Measurements from ENCODE around the gene TGFBR1.

Gene TGFBR1

DNA sequence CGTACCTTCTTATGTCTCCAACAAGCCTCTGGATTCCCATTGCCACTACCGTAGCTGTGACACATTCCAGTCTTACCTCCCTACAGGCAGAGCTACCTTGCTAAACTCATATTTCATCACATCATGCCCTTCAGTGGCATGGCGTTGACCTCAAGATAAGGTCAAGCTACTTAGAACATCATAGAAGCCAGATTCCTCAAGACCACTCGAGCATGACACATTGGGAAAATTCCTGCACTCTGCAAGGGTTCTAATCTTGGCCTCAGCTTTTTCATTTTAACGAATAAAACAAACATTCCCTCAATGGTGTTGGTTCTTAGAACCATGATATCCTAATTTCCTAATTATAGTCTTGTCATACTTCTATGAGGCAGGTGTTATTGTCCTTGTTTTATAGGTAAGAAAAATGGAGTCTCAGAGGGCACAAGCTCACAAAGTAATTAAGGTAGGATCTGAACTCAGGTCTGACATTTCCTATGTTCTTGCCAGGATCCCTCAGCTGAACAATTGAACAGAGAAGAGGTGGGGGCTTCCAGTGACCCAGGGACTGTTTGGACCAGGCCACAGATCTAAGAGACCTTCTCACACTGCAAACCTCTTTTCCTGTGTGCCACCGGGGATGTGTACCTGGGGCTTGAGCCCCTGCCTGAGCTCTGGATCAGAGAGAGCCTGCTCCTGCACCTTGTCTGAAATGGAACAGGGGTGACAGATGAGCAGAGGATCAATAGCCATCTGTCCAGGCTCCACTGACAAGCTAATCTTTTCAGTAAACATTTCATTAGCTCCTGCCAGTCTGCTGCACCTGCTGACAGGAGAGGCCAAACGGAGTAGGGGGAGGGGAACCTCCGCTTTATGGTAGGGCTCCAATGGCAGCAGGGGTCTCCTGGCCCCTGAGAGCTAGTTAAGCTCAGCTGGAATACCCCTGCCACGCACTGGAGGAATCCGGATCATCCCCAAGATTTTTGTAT lies 67.5 kb downstream of the TGFBR1 start:
- no peak for DNase-seq

DNA sequence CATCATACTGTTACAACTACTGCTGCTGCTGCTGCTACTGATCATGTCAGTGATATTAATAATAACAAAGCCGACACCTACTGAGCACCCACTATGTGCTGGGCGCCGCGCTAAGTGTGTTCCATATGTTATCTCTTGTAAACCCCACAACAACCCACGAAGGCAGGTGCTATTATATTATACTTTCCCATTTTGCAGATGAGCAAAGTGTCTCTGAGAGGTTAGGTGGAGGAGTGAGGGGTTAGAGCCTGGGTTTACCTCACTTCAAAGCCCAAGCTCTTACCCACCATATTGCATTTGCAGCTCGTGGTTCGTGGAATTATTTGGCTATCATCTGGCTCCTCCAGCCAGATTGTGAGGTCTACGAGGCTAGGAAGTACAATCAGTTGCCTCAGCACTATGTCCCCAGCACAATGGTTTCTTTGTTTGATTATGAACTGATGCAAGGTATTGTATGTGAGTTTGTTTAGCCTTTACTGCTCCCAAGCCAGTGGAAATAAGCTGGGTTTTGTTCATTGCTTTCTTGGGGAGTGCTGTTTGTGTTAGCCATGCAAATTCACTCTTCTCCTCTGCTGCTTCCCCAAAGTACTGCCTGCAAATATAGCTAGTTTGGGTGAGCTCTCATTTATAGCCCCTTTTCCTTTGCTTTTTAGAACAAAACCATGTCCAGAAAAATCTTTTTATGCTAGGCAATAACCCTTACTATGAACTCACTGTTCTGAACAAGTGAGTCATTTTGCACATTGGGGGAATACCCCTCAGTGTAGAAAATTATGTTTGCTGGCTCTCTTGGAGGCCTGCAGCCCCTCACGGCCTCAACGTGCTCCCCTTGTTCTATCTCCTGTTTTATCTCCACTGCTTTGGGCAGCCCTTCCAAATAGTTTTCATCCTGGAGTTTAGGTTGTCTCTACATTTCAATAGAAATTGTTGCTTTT lies 68.9 kb downstream of the TGFBR1 start:
- no peak for DNase-seq

DNA sequence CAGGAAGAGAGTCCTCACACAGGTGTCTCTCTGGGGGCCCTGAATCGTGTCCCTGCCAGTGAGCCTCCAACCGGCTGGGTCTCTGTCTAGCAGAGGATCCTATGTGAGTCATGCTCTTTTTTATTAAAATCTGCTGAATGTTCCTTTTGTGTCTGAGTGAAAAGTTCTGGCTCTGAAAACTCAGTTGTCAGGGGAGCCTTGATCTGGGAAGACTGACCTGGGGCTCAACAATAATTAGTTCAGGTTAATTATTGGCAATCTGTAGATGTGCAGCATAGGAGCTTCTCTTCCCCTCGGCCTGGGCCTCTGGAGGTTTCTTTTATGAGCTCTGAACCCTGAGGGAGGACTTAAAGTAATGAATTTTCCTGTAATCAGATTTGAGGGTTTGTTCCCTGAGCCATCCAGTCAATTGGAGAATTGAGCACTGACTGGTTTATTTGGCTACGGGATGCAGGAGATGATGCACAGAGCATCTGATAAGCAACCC lies 71.7 kb downstream of the TGFBR1 start:
- DNase-seq: no peak

DNA sequence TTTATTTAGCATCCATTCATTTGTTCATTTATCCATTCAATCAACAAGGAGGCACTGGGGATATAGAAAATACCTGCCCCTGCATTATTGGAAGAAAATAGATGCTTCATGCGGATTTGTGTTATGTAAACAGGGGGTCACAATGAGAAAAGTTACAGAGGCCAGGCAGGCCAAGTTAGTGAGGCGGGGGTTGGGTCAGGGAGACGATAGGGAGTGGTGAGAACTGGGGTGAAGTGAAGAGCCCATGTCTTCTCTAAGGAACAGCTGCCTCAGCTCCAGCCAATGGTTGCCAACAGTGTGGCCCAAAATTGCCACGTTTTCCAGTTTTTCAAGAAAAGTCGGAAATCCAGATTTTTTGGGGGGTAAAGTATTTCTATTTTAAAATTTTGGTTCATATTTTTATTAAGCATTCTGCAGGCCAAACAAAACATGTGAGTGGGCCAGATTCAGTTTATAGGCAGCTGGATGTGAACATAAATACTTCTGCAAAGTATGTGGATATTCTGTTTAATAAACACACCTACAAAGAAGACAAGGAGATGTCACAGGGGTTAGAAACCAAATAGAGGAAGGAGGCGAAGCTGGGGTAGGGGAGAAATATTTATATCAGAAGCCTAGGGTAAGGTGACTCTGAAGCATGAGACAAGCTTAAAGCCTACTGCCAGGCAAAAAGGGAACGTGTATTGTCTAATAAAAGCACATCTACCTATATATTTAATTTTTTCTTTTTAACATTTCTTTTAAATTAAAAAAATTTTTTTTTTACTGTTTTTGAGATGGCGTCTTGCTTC lies 72.9 kb downstream of the TGFBR1 start:
- no peak for DNase-seq

DNA sequence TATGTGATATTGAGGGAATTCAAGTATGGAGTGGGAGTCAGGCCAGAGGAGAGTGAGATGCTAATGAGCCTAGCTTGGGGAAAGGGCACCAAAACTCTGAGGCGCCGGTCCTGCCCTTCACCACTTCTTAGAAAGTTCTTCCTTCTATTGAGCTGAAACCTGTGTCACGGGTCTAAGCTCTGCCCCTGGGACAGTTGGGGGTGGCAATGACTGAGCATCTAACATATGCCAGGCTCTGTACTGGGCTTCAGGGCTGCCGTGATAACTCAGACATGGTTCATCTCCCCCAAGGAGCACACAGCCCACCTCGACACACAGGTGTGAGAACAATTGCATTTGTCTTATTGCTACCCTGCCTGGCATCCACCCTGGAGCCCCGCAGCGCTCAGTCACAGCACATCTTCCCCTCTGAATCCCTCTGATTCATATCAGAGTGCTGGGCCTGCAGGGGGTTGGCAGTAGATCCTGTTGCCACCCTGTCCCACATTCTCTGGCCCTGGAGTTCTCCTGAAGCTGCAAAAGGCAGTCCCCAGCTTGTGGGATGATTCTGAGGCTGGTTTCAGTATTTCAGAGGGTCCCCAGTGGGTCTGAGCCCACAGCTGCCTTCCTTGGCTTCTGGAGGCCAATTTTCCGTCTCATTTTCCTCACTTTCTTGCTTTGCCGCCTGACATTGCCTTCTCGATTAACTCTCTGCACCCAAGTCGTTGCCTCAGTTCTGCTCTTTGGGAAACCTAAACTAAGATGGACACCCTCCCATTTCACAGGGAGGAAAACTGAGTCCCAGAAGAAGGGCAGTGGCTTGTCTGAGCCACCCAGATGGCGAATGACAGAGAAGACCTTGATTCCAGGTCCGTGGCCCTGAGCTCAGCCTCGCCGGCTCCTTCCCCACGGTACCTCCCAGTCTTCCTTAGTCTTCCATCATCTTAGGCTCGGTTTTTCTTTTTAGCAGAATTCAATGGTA lies 74.3 kb downstream of the TGFBR1 start:
- DNase-seq: no peak

DNA sequence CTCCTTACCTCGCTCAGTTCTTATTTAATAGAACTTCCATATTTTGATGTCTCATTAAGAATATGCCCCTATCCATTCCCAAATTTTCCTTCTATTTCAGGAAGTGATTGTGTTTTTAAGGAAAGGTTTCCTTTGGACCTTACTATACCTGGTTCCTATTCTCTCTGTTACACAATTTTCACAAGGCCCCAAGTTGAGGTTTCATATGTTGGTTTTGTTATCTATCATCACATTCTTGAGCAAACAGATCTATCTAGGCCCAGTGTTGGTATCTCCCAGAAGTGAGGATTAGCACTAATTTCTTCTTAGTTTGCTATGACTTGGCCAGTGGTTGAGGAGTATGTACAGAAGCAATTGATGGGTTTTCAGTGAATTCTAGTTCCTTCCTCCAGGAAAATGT lies 75.3 kb downstream of the TGFBR1 start:
- DNase-seq: no peak

DNA sequence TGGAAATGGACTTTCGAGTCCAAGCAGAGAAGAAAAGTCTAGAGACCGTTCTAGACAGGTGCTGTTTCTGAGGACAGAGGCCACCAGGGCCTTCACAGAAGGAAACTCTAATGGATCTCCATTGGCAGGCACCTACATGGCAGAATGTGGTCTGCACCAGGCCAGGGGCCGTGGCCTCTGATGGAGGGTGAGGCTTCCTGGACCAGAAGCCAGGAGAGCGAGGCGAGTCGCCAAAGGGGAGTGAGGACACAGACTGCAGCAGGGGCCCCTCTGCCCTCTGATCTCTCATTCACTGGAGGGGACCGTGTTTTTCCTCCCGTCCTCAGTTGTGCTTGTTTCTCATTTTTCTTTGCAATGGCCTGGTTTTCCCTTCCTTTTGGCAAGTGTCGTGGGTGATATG lies 75.7 kb downstream of the TGFBR1 start:
- DNase-seq: no peak

DNA sequence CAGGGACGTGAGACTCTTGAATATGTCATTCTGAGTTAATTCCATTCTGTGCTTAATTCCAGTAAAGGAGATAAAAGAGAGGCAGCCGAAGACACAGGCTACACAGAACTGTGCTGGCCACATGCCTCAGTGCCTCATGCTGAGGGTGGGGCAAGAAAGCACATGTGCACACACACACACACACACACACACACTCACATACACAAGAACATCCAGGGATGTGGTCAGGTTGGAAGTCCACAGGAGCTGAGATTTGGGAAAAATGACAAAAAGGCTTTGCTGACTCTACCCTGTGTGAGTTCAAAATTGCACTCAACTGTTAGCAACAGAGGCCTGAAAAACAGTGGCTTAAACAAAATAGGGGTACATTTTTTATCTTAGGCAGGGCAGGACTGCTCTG lies 76.3 kb downstream of the TGFBR1 start:
- no peak for DNase-seq

DNA sequence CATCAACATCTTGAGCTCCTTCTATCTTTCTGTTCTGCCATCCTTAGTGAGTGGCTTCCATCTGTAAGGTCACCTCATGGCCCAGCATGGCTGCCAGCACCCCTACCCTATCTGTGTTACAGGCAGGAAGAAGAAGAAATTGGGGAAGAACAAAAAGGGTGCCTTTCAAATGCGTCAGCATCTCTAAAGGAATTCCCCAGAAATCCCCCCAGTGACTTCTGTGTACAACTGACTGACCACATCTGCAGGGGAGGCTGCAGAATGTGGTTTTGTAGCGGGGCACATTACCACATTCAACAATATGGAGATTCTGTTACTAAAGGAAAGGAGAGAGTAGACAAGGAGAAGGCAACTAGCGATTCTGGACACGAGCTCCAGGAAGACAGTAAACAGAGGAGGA lies 76.7 kb downstream of the TGFBR1 start:
- DNase-seq: no peak

DNA sequence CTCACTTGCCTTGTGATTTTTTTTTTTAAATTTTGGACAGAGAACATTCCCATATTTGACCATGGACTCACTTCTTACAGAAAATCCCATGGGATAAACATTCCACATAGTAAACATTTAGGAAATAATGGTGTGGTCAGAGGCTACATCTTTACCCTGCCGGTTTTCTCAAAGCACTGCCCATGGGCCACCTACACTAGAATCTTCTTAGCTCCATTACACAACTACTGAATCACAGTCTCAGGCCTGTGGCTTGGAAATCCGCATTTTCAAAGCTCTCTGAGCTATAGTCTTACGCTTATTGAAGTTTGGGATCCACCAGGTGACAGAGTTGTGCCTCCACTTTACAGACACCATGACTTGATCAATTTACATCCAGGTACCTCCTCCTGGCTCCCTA lies 77.4 kb downstream of the TGFBR1 start:
- no peak for DNase-seq

DNA sequence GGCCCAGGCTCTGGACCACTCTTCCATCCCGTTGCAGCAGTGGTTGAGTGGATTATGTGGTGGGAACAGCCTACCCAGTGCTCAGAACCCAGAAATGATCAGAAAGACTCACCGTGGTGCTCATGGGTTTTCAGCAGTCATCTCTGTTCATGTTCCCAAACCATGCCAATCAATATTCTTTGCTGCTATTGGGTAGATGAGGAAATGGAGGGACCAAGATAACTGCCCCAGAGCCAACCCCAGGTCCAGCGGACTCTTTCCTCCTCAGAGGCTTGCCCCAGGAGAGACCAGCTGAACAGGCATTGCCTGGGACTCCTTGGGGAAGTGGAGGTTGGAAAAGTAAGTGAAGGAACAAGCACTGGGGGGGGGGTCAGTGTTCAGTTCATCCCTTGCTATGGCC lies 78.7 kb downstream of the TGFBR1 start:
- no peak for DNase-seq

DNA sequence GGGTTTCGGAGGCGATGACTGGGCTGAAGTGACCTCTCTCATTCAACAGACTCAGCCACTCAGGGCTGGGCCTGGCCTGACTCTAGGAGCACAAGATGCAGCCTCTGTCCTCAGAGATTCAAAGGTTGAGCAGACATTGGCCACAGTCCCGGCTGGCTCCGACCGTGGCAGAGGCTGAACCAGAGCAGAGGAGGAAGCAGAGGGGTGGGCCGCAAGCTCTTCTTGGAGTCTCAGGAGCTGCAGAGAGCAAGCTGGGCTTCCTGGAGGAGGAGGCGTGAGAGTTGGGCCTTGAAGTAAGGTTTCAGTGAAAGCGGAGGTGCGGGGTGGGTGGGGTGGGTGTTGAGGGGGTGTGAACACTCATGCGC lies 79.2 kb downstream of the TGFBR1 start:
- DNase-seq: no peak

DNA sequence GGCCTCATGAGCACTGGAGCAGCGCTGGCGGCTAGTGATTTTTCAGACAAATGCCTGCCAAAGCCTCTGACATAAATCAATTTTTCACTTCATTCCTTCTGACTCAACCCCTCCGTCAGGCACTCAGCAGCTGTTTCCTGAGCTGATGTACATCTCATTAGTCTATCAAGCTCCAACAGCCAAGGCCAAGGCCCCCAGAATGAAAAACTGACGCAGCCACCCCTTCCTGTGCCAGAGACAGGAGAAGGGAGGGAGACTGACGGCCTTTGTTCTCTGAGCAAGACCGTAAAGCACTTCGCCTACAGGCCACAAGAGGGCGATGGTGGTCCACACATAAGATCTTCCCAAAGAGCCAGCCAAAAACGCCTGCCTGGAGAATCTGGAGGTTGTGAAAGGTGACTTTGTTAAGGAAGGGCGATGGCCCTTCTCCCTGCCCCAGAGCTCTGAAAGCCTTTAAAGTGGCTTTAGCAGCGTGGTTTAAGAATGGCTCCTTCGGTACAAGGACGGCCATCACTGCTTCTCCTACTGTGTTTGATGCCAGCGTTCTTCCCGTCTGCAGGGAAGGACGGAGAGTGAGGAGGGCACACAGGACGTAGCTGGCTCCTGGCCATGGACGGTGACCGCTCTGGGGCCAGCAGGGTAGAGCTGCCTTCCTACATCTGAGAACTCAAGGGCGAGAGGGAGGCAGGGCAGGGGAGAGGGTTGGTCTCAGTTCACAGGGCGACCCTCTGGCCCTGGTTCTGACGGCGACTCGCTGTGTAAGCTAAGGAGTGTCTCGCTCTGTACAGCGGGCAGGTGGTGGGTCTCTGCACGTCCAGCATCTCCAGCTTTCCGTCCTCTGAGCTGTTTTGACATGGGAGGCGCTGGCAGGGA lies 79.8 kb downstream of the TGFBR1 start:
- no peak for DNase-seq

DNA sequence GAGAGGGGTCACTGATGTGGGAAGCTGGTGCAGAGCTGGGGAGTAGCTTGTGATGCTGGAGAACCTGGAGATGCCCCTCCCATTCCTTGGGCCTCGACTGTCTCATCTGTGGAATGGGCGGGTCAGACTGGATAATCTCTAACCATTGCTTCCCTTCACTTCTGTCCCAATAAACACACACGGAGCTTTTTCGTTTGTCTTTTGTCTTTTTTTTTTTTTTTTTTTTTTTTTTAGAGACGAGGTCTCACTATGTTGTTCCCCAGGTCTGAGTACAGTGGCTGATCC lies 80.4 kb downstream of the TGFBR1 start:
- DNase-seq: no peak

DNA sequence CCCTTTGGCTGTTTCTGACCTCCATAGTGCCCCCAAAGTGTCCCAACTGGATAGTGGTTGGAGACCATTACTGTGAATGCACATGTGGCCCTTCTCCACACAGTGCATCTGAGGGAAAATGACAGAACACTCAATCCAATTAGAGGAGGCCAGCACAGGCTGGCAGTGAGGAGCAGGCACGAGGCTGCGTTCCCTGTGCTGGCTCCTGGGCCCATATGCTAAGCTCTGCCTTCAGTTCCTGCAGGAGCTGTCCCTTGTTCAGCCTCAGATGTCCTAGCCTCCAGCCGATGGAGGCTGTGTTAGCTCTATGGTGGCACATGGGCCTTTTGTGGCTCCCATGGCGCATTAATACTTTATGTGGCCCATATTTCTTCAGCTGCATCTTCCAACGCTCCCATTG lies 81.0 kb downstream of the TGFBR1 start:
- no peak for DNase-seq

DNA sequence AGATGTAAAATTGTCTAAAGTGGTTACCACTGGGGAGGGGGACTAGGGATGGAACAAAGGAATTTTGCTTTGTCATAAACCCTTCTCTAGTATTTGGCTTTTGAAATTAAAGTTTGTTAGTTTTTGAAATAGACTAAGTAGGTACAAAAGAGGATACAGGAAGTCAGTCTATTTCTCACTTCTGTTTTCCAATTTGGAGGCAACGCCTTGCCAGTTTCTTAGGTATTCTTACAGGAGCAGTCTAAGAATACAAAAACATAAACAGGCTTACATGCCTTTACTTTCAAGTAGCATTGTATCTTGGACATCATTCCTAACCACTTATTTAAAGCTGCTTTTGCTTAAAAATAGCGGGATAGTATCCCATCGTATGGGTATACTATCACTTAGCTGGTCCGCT lies 82.4 kb downstream of the TGFBR1 start:
- DNase-seq: no peak

DNA sequence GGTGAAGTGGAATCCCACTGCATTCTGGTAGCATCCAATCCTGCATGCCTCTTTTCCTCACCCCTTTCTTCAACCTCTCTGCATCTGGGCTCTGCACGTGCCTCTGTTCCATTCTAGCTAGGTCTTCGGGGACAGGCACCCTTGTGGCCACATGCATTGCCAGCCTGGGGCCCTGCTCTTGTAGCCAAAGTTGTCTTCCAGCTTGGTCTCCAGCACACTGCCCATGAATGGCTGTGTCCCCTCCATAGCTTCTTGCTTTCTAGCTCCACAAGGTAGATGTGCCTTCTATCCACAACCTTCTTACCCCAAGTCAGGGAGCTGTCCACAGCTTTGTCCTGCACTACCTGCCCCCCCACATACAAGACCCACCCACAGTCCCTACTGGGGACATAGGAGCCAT lies 84.3 kb downstream of the TGFBR1 start:
- no peak for DNase-seq

DNA sequence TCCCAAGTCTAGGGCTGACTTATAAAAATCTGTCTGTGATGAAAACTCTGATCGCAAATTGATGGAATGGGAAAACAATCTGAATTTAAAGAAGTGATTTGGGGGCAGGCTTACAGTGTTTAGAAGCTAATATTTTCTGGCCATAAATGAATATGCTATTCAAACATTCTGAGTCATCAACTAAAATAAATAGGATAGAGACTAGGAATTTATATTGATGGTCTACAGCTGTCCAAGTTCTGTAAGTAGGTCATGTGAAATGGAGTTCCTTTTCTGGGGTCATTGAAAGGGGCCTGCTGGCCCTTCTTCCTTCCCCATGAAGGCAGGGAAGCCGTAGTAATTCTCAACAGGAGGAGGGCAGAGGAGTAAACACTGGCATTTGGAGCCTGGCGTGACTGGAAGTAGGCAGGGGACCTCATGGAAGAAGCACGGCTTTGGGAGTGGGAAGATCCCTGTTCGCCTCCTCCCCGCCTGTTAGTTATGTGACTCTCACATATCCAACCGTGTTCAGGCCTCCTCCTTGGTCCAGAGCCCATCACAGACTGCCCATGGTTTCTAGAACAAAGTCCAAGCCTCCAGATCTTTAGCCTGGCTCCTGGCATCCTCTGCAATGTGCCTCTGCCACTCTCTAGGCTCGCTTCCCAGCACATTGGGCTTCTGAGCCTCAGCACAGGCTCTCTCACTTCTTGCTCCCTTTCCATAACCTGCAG lies 85.1 kb downstream of the TGFBR1 start:
- no peak for DNase-seq

DNA sequence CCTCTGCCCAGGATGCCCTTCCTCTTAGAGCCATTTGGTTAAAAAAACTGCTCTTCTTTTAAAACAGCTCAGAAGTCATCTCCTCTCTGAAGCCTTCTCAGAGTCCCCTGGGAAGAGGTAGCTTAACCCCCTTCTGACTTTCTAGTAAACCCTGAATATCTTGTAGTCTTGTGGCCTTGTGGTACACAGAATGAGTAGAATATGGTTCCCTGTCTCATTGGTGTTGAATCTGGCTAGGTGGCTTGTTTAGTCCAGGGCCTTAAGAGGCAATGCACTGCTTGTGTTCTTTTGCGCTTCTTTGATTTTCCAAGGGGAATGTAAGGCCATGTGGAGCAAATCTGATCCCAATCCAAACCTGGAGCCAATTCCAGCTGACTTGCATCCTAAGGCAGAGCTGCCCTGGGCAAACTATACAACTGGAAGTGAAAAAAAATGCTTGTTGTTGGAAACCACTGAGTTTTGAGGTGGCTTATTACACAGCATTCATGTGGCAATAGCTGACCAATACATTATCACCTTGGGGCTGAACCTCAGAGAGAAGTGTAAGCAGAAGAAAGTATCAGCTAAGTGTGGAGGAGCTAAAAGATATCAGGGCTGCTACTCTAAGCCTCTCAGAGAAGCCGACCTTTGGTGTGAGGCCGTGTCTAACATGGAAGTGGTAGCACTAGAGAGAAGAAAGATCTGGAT lies 85.8 kb downstream of the TGFBR1 start:
- no peak for DNase-seq
